CD14-positive monocyte (primary cell): ENCODE measurements around the gene TTC16. TPM values are rescaled to one million over a fixed set of nuclear protein-coding genes. Genes with fewer than 3 reads are reported as not detected.
A peak's percentile ranks its signal among the peaks of the same experiment; 100 is the strongest.

Source experiments
- DNase-seq, 3 donors: peaks; one replicate each; pipeline ENCODE4 v3.0.0-alpha.2; 2011 to 2022
- H2AFZ ChIP-seq: 2 replicates; pipeline ENCODE4 v1.6.0; 2012; ENCODE audit warnings: mild to moderate bottlenecking, low read depth, low read length, inconsistent platforms; ENCODE audit not compliant: insufficient read depth, poor library complexity, severe bottlenecking
- H3K27ac ChIP-seq, 2 donors: 1 replicate in 1 of 2; 2 replicates in 1 of 2; pipeline ENCODE4 v1.5.1; 2012 to 2013; ENCODE audit warnings: low read length in 2 of 2, control low read depth in 1 of 2, inconsistent platforms in 1 of 2, low read depth in 1 of 2, mild to moderate bottlenecking in 1 of 2
- H3K27me3 ChIP-seq, 2 donors: one replicate each; pipeline versions ENCODE4 v1.6.0 to v1.6.1; 2011 to 2013; ENCODE audit warnings: low read length in 2 of 2; ENCODE audit not compliant: control insufficient read depth in 2 of 2, insufficient read depth in 2 of 2
- H3K36me3 ChIP-seq, 2 donors: replicated peaks in 1 of 2; 1 replicate in 1 of 2; 2 replicates in 1 of 2; pipeline versions ENCODE4 v1.5.1 to v1.6.1; 2012 to 2013; ENCODE audit warnings: low read length in 2 of 2, control low read depth in 1 of 2, inconsistent platforms in 1 of 2, mild to moderate bottlenecking in 1 of 2; ENCODE audit not compliant: insufficient read depth in 2 of 2, control insufficient read depth in 1 of 2
- H3K4me1 ChIP-seq, 2 donors: 1 replicate in 1 of 2; 2 replicates in 1 of 2; pipeline versions ENCODE4 v1.5.1 to v1.6.1; 2012 to 2013; ENCODE audit warnings: low read length in 2 of 2, control low read depth in 1 of 2, inconsistent platforms in 1 of 2, mild to moderate bottlenecking in 1 of 2, moderate library complexity in 1 of 2; ENCODE audit not compliant: insufficient read depth in 2 of 2, control insufficient read depth in 1 of 2
- H3K4me2 ChIP-seq: replicated peaks from 2 replicates; pipeline ENCODE3; 2012; ENCODE audit warnings: low read length, moderate library complexity, mild to moderate bottlenecking; ENCODE audit not compliant: poor library complexity, severe bottlenecking; ENCODE audit errors: extremely low read depth
- H3K4me3 ChIP-seq, 3 experiments: fragments of 200-600 bp in 1 of 3; sonication (generic) in 1 of 3; replicated peaks in 1 of 3; 1 replicate in 2 of 3; 2 replicates in 1 of 3; pipeline ENCODE4 v1.5.1; 2011 to 2013; ENCODE audit warnings: low read length in 3 of 3, mild to moderate bottlenecking in 3 of 3, control low read depth in 2 of 3, low read depth in 2 of 3, inconsistent platforms in 1 of 3, moderate library complexity in 1 of 3
- H3K79me2 ChIP-seq: 2 replicates; pipeline ENCODE4 v1.6.0; 2012; ENCODE audit warnings: mild to moderate bottlenecking, control low read depth, inconsistent platforms, low read length, moderate library complexity; ENCODE audit not compliant: insufficient read depth
- H3K9ac ChIP-seq: 2 replicates; pipeline ENCODE4 v1.6.0; 2017; ENCODE audit warnings: low read length, mild to moderate bottlenecking; ENCODE audit not compliant: insufficient read depth, poor library complexity, severe bottlenecking
- H3K9me3 ChIP-seq, 2 donors: replicated peaks in 1 of 2; 1 replicate in 1 of 2; 2 replicates in 1 of 2; pipeline versions ENCODE4 v1.5.1 to v1.6.1; 2012 to 2013; ENCODE audit warnings: low read length in 2 of 2, control low read depth in 1 of 2; ENCODE audit not compliant: control insufficient read depth in 1 of 2, insufficient read depth in 1 of 2
- H4K20me1 ChIP-seq: 2 replicates; pipeline ENCODE4 v1.6.0; 2012; ENCODE audit warnings: mild to moderate bottlenecking, low read length, control low read depth, moderate library complexity; ENCODE audit not compliant: insufficient read depth
- H3K27ac Mint-ChIP-seq, 7 donors: one replicate each; pipeline ENCODE4 v1.8.0; 2020; ENCODE audit warnings: mild to moderate bottlenecking in 7 of 7, mixed read lengths in 7 of 7, moderate library complexity in 6 of 7, inconsistent platforms in 2 of 7
- H3K27me3 Mint-ChIP-seq, 3 donors: one replicate each; pipeline ENCODE4 v1.8.0; 2021 to 2022; ENCODE audit warnings: low read depth in 3 of 3, mild to moderate bottlenecking in 3 of 3, mixed read lengths in 3 of 3, moderate library complexity in 3 of 3, inconsistent platforms in 1 of 3
- H3K36me3 Mint-ChIP-seq, 2 donors: one replicate each; pipeline ENCODE4 v1.8.0; 2020; ENCODE audit warnings: mixed read lengths in 2 of 2, inconsistent platforms in 1 of 2, mild to moderate bottlenecking in 1 of 2
- H3K4me1 Mint-ChIP-seq: one replicate; pipeline ENCODE4 v1.8.0; 2020; ENCODE audit warnings: mild to moderate bottlenecking, mixed read lengths
- H3K4me3 Mint-ChIP-seq, 2 donors: one replicate each; pipeline ENCODE4 v1.8.0; 2020; ENCODE audit warnings: mild to moderate bottlenecking in 2 of 2, mixed read lengths in 2 of 2, moderate library complexity in 1 of 2
- H3K9me3 Mint-ChIP-seq, 7 donors: one replicate each; pipeline ENCODE4 v1.8.0; 2020 to 2022; ENCODE audit warnings: mixed read lengths in 7 of 7, mild to moderate bottlenecking in 6 of 7, moderate library complexity in 6 of 7, inconsistent platforms in 2 of 7
- CTCF ChIP-seq: fragments of 200-600 bp; IDR thresholded peaks from one replicate; pipeline ENCODE4 v1.8.0; 2022; ENCODE audit warnings: antibody characterized with exemption, mild to moderate bottlenecking
- WGBS: methylation state at CpG from one replicate; pipeline ENCODE4 v1.1.5; 2013; ENCODE audit warnings: missing lambda C conversion rate; ENCODE audit not compliant: insufficient coverage; 5-methylcytosine and 5-hydroxymethylcytosine counted together
- intact Hi-C, 2 donors: fragments of 100-400 bp; cut with micrococcal nuclease; formaldehyde crosslinking; loops; one replicate each; pipeline versions ENCODE4 v1.15.0 to v1.15.1; 2023
- polyA plus RNA-seq, 3 donors: library from polyadenylated mRNA; depleted of rRNA in 1 of 3; unstranded in 2 of 3; stranded (reverse) in 1 of 3; fragments of 300-500 nt in 2 of 3; fragments of >200 nt in 1 of 3; fragmentation: Illumina TruSeq in 2 of 3; gene quantifications; 1 replicate in 2 of 3; 2 replicates in 1 of 3; pipeline ENCODE4 v1.2.3, GENCODE V29; 2012 to 2021

The TTC16 gene
- polyA plus RNA-seq, 3 donors = 0.04 TPM; not detected in 2

GRCh38 chr9:127738666-127739065, 22.8 kb downstream of the TTC16 start:
- Histone ChIP-seq H3K9me3 (no peaks in the 10 kb centered on the region), H3K4me2 (no peak overlapping the region), H3K4me1 (peaks cover 15 to 28% of the 10 kb centered on the region in 2 donors), H3K9ac (no peak overlapping the region), H3K27me3 (no peaks in the 10 kb centered on the region), H4K20me1 (peaks cover 68% of the 10 kb centered on the region), H3K27ac (no peak overlapping the region), H3K36me3 (peaks cover 57 to 59% of the 10 kb centered on the region in 2 donors), H3K79me2 (no peaks in the 10 kb centered on the region), H3K4me3 (no peak overlapping the region), H2AFZ (no peak overlapping the region)
- no peak overlapping the region for H3K4me3 Mint-ChIP-seq
- no peak for TF ChIP-seq CTCF
- WGBS = 97% methylated on average over 9 of the region's 13 CpGs
- H3K27ac Mint-ChIP-seq = peak overlapping the region in 3 of 7 donors; percentile 62 to 90 (median 77)
- H3K4me1 Mint-ChIP-seq = peaks cover 17% of the 10 kb centered on the region
- H3K9me3 Mint-ChIP-seq = peaks cover 0 to 1% (median 0%) of the 10 kb centered on the region in 7 donors
- no peak for DNase-seq
- intact Hi-C loops = loop anchor here in 1 of 2 donors (5.0 kb wide), 2 partner anchors 129 to 179 kb away; partner anchors contain the start of gene ST6GALNAC4
- peaks cover 40 to 66% of the 10 kb centered on the region in 2 donors for H3K36me3 Mint-ChIP-seq
- peaks cover 0 to 3% (median 0%) of the 10 kb centered on the region in 3 donors for H3K27me3 Mint-ChIP-seq

- Histone ChIP-seq H3K4me3 (no peak overlapping the region), H3K36me3 (peaks cover 66 to 70% of the 10 kb centered on the region in 2 donors), H4K20me1 (peaks cover 70% of the 10 kb centered on the region), H3K9ac (no peak overlapping the region), H3K4me2 (no peak overlapping the region), H3K4me1 (peaks cover 6 to 17% of the 10 kb centered on the region in 2 donors), H3K27ac (peak overlapping the region; percentile 13 to 67), H2AFZ (no peak overlapping the region), H3K9me3 (no peaks in the 10 kb centered on the region), H3K79me2 (no peaks in the 10 kb centered on the region), H3K27me3 (no peaks in the 10 kb centered on the region)
- H3K9me3 Mint-ChIP-seq = peaks cover 0 to 1% (median 0%) of the 10 kb centered on the region in 7 donors
- TF ChIP-seq CTCF = no peak
- DNase-seq = no peak
- intact Hi-C loops = loop anchor here in 1 of 2 donors (5.0 kb wide), 2 partner anchors 128 to 178 kb away; partner anchors contain the start of gene ST6GALNAC4
- H3K27me3 Mint-ChIP-seq = no peaks in the 10 kb centered on the region
- H3K27ac Mint-ChIP-seq = peak overlapping the region; percentile 32 to 88 (median 81)
- WGBS = 93% methylated on average over 17 of the region's 19 CpGs
- peaks cover 8% of the 10 kb centered on the region for H3K4me1 Mint-ChIP-seq
- no peak overlapping the region for H3K4me3 Mint-ChIP-seq
- H3K36me3 Mint-ChIP-seq = peaks cover 50 to 77% of the 10 kb centered on the region in 2 donors
Measured at GRCh38 chr9:127739614-127740330, 23.9 kb downstream of the TTC16 start.
